GM12873 (cell line): ENCODE data around the gene KIFBP.

Experiments
- CTCF ChIP-seq: IDR thresholded peaks from 2 replicates; pipeline ENCODE4 v1.5.1; 2012; ENCODE audit warnings: low read depth, mild to moderate bottlenecking, moderate library complexity, low read length, control low read depth; ENCODE audit not compliant: insufficient read depth; ENCODE audit errors: missing control alignments

The KIFBP gene

GRCh38 chr10:69010151-69010640 lies 21.6 kb downstream of the KIFBP start:
- no peak for TF ChIP-seq CTCF

GRCh38 chr10:69014171-69014570 lies 25.6 kb downstream of the KIFBP start:
- TF ChIP-seq CTCF, result no peak

GRCh38 chr10:69018613-69019012 lies 30.0 kb downstream of the KIFBP start:
- TF ChIP-seq CTCF, result no peak

GRCh38 chr10:69022611-69023010 lies 34.0 kb downstream of the KIFBP start:
- no peak for TF ChIP-seq CTCF

GRCh38 chr10:69025370-69025896 lies 36.8 kb downstream of the KIFBP start:
- TF ChIP-seq CTCF, result no peak

GRCh38 chr10:69033256-69033655 lies 44.7 kb downstream of the KIFBP start:
- no peak for TF ChIP-seq CTCF

- no peak for TF ChIP-seq CTCF
Observed at GRCh38 chr10:69037489-69037888, 48.9 kb downstream of the KIFBP start.
